Left kidney (tissue), 8 donors: ENCODE results near the gene JAZF1. TPM values are rescaled to one million over a fixed set of nuclear protein-coding genes. Genes with fewer than 3 reads are reported as not detected.
A peak's percentile ranks its signal among the peaks of the same experiment; 100 is the strongest.

Experiments used
- DNase-seq: peaks from one replicate; pipeline ENCODE4 v3.0.0-alpha.2; 2013
- long read RNA-seq, 8 donors: transcript quantifications; one replicate each; lab custom pipeline, GENCODE V29; 2026
- polyA plus RNA-seq: library from polyadenylated mRNA; unstranded; fragments of 120-200 nt; gene quantifications from one replicate; pipeline ENCODE4 v1.2.1, GENCODE V29; 2013; ENCODE audit not compliant: insufficient read length

The JAZF1 gene
- 12.6 TPM for polyA plus RNA-seq
- long read RNA-seq, donor 1, transcript JAZF1-201 (5 exons, 3,125 nt): major isoform, 5 of 6 reads
- long read RNA-seq, donor 1, partial matches to known transcripts: 0 of 6 reads
- long read RNA-seq, donor 1, other reads (novel, unspliced or antisense): 0 of 6 reads
- long read RNA-seq, donor 2, transcript JAZF1-201 (5 exons, 3,125 nt): major isoform, 5 of 5 reads
- long read RNA-seq, donor 2, partial matches to known transcripts: 0 of 5 reads
- long read RNA-seq, donor 2, other reads (novel, unspliced or antisense): 0 of 5 reads
- long read RNA-seq, donor 3, partial matches to known transcripts: 0 of 2 reads
- long read RNA-seq, donor 3, other reads (novel, unspliced or antisense): 0 of 2 reads
- long read RNA-seq, donor 4: 0 reads
- long read RNA-seq, donor 5, transcript JAZF1-201 (5 exons, 3,125 nt): major isoform, 5 of 5 reads
- long read RNA-seq, donor 5, partial matches to known transcripts: 0 of 5 reads
- long read RNA-seq, donor 5, other reads (novel, unspliced or antisense): 0 of 5 reads
- long read RNA-seq, donor 6, transcript JAZF1-201 (5 exons, 3,125 nt): major isoform, 9 of 9 reads
- long read RNA-seq, donor 6, partial matches to known transcripts: 0 of 9 reads
- long read RNA-seq, donor 6, other reads (novel, unspliced or antisense): 0 of 9 reads
- long read RNA-seq, donor 7, partial matches to known transcripts: 0 of 2 reads
- long read RNA-seq, donor 7, other reads (novel, unspliced or antisense): 0 of 2 reads
- long read RNA-seq, donor 8, partial matches to known transcripts: 0 of 1 reads
- long read RNA-seq, donor 8, other reads (novel, unspliced or antisense): 0 of 1 reads

DNA sequence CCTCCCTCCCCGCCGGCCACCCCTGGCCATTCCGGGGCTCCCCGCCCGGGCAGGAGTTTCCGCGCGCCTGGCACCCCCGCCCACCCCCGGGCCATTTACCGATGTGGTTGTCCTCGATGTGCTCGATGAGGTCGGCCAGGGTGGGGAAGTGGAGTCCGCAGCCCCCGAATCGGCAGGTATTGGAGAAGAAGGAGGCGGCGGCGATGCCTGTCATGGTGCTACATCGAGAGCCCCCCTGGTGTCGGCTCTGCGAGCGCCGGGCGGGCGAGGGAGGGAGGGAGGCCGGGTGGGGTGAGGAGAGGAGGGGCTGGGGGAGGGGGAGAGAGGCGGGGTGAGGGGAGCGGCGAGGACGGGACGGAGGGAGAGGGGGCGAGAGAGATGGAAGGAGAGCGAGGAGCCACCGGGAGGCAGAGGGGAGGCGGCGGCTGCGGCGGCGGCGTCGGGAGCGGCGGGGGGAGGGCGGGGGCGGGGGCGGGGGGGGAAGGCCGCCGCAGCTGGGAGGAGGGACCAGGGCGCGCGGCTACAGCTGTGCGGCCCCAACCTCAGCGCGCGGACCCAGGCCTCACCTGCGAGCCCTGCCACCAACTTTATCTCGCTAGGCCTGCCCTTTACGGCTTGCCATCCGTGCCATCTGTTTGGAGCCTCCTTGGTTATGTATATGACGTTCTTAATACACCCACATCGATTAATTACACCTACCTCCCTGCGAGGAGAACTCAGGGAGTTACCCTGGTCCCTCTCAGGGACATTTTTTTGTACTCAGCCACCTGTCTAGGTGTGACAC, at the start of gene JAZF1:
Gene JAZF1 (minus strand): TSS at position 432 of the 784 bp plus-strand sequence.
- peak; percentile 65 for DNase-seq

DNA sequence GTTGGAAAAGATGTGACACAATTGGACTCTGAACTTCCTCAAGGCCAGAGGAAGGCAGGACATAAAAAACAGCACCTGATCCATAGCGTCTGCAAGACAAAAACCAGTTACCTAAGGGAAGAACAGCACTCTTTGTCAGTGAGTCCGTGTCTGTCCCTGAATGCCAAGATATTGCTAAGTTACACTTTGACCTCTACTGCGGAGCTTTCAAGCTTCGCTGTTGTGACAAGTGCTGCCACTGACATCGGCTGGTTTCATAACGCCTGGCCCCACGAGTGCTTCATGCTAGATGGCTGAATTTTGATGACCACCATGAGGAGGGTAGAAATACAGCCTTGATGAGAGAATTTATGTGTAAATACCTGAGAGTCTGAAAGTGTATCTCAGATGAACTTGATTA, 49.7 kb upstream of the JAZF1 start:
- no peak for DNase-seq

DNA sequence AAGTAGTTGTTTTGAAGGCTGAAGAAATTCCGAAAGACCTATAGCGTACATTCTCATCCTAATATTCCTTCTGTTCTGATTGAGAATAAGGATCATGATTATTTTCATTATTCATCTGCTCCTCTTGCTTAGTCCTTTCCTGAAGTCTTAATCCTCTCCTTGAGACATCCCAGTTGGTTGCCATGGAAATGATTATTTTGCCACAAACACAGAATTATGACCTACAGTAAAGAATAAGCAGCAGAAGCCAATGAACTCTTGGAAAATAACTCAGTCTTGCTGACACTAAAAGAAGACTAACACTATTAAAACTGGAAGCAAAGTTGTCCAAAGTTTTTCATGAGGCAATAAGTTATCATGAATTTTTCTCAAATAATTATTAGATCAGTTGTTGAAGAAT, 47.8 kb upstream of the JAZF1 start:
- DNase-seq: no peak

DNA sequence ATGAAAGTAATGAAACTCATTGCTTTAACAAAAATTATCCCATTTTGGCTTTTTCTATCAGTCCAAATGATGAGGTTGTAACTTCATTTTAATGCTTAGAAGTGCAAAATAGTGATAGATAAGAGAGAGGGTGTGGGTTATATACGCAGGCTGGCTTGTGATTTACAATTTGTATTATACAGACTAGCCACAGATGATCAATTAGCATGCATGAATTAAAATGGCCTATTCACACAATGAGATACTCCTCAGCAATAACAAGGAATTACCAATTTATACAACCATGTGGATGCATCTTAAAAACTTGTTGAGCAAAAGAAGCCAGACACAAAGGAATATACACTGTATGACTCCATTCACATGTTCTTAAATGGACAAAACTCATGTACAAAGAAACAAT, 45.4 kb upstream of the JAZF1 start:
- no peak for DNase-seq

DNA sequence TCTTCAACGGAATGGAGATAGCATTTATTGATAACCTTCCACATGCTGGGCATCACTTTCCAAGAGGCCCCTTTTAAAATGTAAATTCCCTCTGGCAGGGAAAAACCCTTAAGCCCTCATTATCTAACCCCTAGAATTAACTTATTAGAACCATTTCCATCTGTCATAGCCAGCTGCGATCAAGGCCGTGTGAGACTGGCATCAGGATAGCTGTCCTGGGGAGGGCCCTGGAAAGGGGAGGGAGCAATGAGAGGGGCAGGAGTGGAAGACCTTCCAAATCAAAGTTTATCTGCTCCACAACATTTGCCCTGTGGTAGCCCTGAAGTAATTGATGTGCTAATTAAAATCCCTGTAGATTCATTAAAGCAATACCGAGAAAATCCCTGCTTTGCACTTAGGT, 45.0 kb upstream of the JAZF1 start:
- DNase-seq: no peak

DNA sequence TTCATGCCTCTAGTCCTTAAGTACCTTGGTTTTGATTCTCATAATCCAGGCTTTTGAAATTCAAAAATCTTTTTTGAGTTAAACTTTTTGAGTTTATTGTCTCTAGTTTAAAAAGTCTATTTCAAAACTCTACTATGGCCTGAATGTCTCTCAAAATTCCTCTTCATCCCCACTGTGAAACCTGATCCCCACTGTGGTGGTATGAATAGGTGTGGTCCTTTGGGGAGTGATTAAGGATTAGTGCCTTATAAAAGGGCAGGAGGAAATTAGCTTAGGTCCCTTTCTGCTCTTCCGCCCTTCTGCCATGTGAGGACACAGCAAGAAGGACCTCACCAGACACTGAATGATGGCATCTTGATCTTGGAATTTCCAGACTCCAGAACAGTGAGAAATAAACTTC, 44.1 kb upstream of the JAZF1 start:
- no peak for DNase-seq

DNA sequence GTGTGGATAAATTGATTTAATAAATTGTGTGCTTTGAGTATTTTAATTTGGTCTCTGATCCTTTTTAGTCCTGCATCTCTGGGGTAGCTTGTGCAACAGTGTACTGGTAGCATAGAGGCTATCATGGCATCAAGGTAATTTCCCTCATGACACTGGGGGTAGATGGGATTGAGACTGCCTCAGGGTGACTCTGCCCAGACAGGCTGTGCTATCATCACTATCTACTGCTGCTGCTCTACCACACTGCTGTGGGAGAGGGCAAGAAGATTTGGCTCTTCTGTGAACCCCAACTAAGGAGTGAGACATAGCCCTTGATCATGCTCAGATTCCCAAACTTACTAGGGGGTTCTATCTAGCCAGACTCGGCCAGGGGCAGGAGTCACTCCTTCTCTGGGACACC, 43.6 kb upstream of the JAZF1 start:
- DNase-seq: no peak

DNA sequence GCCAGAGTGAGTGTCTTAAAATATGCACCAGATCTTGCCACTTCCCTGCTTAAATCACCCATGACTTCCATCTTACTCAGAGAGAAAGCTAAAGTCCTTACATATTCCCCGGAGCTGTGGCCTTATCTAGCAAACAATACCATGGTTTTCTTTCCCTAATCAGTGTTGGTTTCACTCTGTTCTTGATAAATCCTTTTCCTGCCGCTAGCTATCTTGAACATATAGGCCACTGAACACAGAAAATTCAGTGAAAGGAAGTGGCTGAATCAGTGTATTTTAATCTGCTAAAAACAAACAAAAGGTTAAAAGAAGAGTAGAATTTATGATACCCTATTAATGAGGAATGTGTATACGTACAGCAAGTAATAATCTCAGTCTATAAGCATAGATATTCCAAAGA, 42.0 kb upstream of the JAZF1 start:
- DNase-seq: no peak

DNA sequence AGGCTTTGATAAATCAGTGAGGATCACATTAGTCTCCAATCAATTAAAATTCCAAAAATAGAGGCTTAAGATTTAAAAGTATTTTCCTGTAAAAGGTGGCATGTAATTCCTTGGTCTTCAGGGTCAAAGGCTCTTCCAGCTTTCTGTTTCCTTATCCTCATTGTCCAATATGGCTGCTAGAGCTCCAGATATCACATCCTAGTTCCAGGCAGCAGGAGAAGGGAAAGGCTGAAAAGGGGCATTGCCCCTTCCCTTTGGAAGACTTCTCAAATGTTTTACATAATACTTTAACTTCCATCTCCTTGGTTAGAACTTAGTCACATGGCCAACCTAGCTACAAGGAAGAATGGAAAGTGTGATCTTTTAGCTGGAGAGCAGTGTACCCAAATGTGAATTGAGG, 39.2 kb upstream of the JAZF1 start:
- no peak for DNase-seq

DNA sequence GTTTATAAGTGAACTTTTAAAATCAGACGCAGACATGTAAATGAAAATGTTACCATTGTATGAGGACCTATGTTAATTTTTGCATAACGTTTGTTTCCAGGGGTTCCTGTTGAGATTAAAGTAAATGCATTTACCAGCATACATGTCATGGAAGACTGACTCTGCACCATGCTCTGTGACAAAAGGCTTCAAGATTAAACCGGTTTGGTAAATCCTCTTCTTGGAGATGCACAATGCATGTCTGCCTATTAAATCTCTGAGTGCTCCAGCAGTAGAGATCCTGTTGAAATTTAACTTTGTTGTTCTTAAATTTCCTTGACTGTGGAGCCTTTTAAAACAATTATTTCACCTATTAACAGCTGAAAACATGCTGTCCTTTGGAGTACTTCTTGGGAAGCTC, 36.5 kb upstream of the JAZF1 start:
- no peak for DNase-seq

DNA sequence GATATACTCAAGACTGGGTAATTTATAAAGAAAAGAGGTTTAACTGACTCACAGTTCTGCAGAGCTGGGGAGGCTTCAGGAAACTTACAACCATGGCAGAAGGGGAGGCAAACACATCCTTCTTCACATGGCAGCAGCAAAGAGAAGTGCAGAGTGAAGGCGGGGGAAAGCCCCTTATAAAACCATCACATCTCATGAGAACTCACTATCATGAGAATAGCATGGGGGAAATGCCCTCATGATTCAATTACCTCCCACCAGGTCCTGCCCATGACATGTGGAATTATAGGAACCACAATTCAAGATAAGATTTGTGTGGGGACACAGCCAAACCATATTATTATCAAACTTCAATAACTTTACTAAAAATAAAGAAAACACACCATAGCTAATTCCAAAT, 30.4 kb upstream of the JAZF1 start:
- DNase-seq: no peak

DNA sequence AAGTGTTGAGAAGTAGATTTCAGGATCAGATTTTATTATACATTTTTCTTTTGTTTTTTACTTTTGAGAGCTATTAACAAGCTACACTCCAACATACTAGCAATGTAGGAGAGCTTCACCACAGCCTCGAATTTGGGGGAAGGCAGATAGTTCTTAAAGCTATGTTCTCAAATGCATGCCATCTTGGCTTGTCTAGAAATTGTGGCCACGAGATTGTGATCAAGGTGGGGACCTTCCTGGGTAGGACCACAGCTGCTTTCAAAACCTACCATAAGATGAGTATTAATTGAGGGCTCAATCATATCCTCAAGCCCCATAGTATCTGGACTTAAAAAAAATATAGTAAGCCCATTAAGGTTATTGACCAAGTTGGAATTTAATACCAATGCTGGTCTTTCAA, 27.9 kb upstream of the JAZF1 start:
- no peak for DNase-seq

DNA sequence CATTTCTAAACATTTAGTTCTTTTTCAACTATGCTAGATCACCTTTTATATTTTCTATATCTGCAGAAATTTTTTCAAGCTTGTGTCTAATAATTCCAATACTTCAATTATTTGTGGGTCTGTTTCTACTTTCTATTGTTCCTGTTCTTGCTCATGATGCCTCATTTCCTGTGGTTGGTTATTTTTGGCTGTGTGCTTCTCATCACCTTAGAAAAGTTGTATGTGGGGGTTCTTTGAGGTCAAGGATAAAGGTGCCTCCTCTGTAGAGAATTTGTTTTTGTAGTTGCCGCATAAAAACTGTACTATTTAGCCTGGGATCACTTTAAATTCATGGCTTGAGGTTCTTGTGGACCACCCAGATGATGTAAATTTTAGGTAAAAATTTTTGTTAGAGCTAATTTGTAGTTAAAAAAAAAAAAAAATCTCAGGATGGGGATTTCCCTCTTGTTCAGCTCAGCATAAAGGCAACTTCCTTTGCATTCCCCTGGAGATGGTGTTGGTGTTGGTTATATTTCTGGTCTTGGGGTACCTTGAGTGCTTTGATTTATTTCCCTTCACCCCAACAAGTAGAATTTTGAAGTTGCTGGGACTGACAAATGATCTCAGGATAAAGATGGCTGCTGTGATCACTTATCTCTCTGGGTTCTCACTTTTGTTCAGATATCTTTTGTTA, 27.0 kb upstream of the JAZF1 start:
- no peak for DNase-seq

DNA sequence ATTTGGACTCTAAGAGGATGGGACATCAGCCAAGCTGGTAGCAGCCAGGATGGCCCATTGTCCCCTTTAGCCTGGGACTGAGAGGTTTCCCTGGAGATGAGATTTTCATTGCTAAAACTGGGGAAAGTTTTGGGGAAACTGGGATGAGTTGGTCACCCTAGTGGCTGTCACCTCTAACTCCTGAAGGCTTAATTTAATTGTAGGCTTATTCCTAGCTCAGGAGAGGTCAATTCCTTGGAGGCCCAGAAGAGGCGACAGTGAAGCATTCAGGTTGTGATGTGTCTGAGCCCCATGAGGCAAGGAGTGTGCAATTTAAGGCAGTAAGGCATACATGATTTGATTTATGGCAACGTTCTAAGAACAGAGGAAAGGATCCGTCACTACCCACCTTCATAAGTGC, 24.9 kb upstream of the JAZF1 start:
- DNase-seq: no peak

DNA sequence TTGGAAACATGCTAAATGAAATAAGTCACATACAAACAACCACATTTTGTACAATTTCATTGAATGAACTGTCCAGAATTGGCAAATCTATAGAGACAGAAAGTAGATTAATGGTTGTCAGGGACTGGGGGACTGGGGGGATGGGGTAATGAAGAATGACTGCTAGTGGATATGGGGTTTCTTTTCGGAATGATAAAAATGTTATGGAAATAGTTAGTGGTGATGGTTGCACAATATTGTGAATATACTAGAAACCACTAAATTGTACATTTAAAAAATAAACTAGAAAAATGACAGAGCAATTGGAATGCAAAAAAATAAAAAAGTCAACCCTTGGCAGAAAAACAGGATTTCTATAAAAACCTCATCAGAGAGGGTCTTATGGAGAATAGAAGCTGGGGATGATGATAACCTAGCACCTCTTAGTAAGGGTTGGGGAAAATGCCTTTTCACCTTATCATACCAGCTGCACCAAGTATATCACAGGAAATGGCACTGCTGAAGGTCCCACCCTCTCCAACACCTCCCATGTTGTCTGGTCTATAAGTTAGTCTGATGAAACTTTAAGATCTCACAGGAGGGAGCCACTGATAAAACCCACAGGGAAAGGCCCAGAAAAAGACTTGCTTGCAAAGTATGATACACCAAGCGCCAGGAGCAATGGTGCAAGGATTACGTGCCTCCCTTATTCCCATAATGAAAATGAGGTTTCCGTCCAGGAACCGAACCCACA, 23.1 kb upstream of the JAZF1 start:
- DNase-seq: no peak

DNA sequence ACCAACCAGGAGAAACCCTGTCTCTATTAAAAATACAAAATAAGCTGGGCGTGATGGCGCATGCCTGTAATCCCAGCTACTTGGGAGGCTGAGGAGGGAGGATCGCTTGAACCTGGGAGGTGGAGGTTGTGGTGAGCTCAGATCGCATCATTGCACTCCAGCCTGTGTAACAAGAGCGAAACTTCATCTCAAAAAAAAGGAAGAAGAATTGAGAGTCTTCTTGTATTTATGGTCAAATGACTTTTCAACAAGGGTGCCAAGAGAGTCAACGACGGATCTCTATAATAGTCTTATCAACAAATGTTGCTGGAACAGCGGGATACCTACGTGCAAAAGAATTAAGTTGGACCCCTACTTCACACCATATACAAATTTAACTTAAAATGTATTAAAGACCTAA, 21.6 kb upstream of the JAZF1 start:
- DNase-seq: no peak

DNA sequence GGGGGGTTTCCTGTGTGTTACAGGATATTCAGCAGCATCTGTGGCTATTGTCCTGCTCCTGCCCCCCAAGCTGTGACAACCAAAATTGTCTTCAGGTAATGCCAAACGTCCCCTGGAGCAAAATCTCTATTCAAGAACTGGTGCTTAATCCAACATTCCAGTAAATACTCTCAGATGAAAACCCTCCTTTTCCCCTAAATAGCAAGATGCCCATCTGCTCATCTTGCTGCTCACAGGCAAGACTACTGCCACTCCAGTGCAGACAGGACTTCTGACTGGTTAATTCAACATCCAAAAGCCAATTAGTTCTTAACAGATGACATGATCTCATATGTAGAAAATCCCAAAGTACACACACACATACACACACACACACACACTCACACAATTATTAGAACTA, 20.5 kb upstream of the JAZF1 start:
- no peak for DNase-seq

DNA sequence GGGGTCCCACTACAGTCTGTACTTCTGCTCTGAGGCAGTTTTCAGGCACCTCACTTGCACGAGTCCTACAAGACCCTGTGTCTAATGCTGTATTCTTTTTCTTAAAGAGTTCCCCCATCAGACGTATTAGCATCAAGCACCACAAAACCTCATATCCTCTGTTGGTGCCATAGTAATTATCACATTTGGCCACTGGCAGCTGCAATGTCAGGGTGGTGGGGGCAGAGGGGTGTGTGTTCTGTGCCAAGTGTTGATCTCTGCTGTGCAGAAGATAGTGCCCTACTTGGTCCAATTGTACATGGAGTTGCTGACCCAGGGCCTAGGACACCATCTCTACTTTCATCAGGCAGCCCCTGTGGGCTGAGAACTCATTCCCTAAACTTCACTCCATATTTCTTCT, 20.0 kb upstream of the JAZF1 start:
- no peak for DNase-seq

DNA sequence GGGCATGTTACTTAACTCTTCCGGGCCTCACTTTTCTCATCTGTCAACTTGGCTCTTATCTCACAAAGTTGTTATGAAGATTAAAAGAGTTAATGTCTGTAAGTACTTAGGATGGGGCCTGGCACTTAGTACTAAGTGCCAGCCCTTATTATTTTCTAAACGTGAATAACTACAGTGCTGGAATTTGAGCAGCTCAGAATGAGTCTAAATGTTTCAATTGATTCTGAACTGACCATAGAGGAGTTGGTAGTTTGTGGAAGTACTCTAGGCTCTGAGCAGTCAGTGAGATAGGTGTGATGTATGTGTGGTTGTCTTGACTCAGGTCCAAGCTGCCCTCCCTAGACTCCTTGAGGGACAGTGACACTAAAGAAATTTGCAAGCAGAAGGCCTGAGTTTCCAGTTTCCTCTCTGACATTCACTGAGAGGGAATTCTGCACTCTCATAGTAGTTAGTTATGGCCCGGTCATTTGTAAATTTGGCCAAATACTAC, 18.5 kb upstream of the JAZF1 start:
- DNase-seq: no peak

DNA sequence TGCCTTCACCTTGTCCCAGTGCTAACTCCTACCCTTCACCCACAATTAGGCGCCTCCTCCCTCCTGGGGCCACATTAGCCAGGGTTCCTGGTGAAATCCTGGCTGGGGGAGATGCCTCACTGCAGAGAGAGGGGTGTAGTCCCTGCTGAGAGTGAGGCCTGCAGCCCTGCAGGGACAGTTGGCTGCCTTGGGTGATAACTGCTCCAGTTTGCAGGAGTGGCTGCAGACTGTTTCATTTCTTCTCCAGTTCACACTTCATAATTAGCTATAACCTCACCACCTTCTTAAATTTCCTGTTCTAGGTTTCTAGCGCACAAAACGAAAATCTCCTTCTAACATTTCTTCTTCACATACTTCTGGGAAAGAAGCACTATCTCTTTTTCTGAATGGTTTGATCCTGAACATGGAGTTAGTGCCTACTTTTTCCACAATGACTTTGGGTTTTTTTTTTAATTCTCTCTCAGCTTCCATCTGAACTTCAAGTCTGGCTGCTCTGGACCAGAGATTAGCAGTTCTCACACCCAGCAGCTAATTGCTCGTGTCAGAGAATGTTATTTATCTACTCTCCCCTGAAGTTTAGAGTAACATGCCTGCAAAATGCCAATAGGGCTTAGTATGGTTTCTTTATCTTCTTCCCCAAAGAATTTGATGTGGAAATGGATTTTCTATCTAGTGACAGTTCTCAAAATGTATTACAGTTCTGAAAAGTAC, 15.5 kb upstream of the JAZF1 start:
- DNase-seq: no peak
